ENCODE data around the gene TMEM9B. TPM values are rescaled to one million over a fixed set of nuclear protein-coding genes. Genes with fewer than 3 reads are reported as not detected.

TMEM9B gene
- polyA plus RNA-seq, 3 donors: 25.5 to 149 (median 141) TPM

GRCh38 chr11:8961401-8961800 is 2.8 kb downstream of the TMEM9B start:
- intact Hi-C loops (cut with micrococcal nuclease): loop anchor here (5.0 to 10.0 kb wide), 3 partner anchors 53 to 287 kb away; partner anchors contain the start of genes RPL27A (in 1 of the 2) and TRIM66 (in 1 of the 2)
- Mint-ChIP-seq H3K4me3 (no peak overlapping the region), H3K36me3 (peaks cover 14 to 26% of the 10 kb centered on the region in 2 donors), H3K9me3 (no peaks in the 10 kb centered on the region), H3K27me3 (ENCODE audit: low read depth in 3 of 3) (peaks cover 0 to 5% (median 0%) of the 10 kb centered on the region in 3 donors), H3K4me1 (peaks cover 33% of the 10 kb centered on the region), H3K27ac (peak overlapping the region in 4 of 7 donors; percentile 38 to 85 (median 64))
- 100% methylated on average over 1 of the region's 2 CpGs for WGBS (ENCODE audit: insufficient coverage)
- TF ChIP-seq, protein P1, sequence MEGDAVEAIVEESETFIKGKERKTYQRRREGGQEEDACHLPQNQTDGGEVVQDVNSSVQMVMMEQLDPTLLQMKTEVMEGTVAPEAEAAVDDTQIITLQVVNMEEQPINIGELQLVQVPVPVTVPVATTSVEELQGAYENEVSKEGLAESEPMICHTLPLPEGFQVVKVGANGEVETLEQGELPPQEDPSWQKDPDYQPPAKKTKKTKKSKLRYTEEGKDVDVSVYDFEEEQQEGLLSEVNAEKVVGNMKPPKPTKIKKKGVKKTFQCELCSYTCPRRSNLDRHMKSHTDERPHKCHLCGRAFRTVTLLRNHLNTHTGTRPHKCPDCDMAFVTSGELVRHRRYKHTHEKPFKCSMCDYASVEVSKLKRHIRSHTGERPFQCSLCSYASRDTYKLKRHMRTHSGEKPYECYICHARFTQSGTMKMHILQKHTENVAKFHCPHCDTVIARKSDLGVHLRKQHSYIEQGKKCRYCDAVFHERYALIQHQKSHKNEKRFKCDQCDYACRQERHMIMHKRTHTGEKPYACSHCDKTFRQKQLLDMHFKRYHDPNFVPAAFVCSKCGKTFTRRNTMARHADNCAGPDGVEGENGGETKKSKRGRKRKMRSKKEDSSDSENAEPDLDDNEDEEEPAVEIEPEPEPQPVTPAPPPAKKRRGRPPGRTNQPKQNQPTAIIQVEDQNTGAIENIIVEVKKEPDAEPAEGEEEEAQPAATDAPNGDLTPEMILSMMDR (IDR thresholded peaks at IDR 0.05): no peak
- H3K36me3 ChIP-seq (replicated peaks in 1 of 2; ENCODE audit: control insufficient read depth in 1 of 2, insufficient read depth in 2 of 2, low read length in 2 of 2): peaks cover 11 to 25% of the 10 kb centered on the region in 2 donors
- H3K4me3 ChIP-seq (replicated peaks in 1 of 3; ENCODE audit: low read depth in 2 of 3, low read length in 3 of 3): no peak overlapping the region
- no peak overlapping the region for H3K9ac ChIP-seq (ENCODE audit: insufficient read depth, low read length, poor library complexity, severe bottlenecking)
- H3K79me2 ChIP-seq (ENCODE audit: insufficient read depth, low read length): peaks cover 64% of the 10 kb centered on the region
- peaks cover 21 to 26% of the 10 kb centered on the region in 2 donors for H3K4me1 ChIP-seq (ENCODE audit: control insufficient read depth in 1 of 2, insufficient read depth in 2 of 2, low read length in 2 of 2)
- H3K4me2 ChIP-seq (replicated peaks; ENCODE audit: extremely low read depth, low read length, poor library complexity, severe bottlenecking): no peak overlapping the region
- DNase-seq: no peak
- peak overlapping the region in 1 of 2 donors; percentile 54 for H3K27ac ChIP-seq (ENCODE audit: low read depth in 1 of 2, low read length in 2 of 2)
- peaks cover 35% of the 10 kb centered on the region for H4K20me1 ChIP-seq (ENCODE audit: insufficient read depth, low read length)
- no peaks in the 10 kb centered on the region for H3K9me3 ChIP-seq (replicated peaks in 1 of 2; ENCODE audit: control insufficient read depth in 1 of 2, insufficient read depth in 1 of 2, low read length in 2 of 2)
- no peaks in the 10 kb centered on the region for H3K27me3 ChIP-seq (ENCODE audit: control insufficient read depth in 2 of 2, insufficient read depth in 2 of 2, low read length in 2 of 2)
- no peak overlapping the region for H2AFZ ChIP-seq (ENCODE audit: insufficient read depth, low read depth, low read length, poor library complexity, severe bottlenecking)

- Histone ChIP-seq H3K9ac (ENCODE audit: insufficient read depth, low read length, poor library complexity, severe bottlenecking) (no peak overlapping the region), H3K27ac (ENCODE audit: low read depth in 1 of 2, low read length in 2 of 2) (peak overlapping the region in 1 of 2 donors; percentile 32), H3K4me2 (replicated peaks; ENCODE audit: extremely low read depth, low read length, poor library complexity, severe bottlenecking) (no peak overlapping the region), H2AFZ (ENCODE audit: insufficient read depth, low read depth, low read length, poor library complexity, severe bottlenecking) (no peak overlapping the region), H4K20me1 (ENCODE audit: insufficient read depth, low read length) (peaks cover 40% of the 10 kb centered on the region), H3K4me3 (replicated peaks in 1 of 3; ENCODE audit: low read depth in 2 of 3, low read length in 3 of 3) (no peak overlapping the region), H3K36me3 (replicated peaks in 1 of 2; ENCODE audit: control insufficient read depth in 1 of 2, insufficient read depth in 2 of 2, low read length in 2 of 2) (peaks cover 26 to 42% of the 10 kb centered on the region in 2 donors), H3K4me1 (ENCODE audit: control insufficient read depth in 1 of 2, insufficient read depth in 2 of 2, low read length in 2 of 2) (peaks cover 14 to 17% of the 10 kb centered on the region in 2 donors), H3K79me2 (ENCODE audit: insufficient read depth, low read length) (peaks cover 64% of the 10 kb centered on the region), H3K9me3 (replicated peaks in 1 of 2; ENCODE audit: control insufficient read depth in 1 of 2, insufficient read depth in 1 of 2, low read length in 2 of 2) (no peaks in the 10 kb centered on the region), H3K27me3 (ENCODE audit: control insufficient read depth in 2 of 2, insufficient read depth in 2 of 2, low read length in 2 of 2) (no peaks in the 10 kb centered on the region)
- peaks cover 27 to 44% of the 10 kb centered on the region in 2 donors for H3K36me3 Mint-ChIP-seq
- DNase-seq: peak; percentile 56 to 68 (median 64)
- 0% methylated on average over 1 of the region's 2 CpGs for WGBS (ENCODE audit: insufficient coverage)
- H3K4me3 Mint-ChIP-seq: no peak overlapping the region
- H3K4me1 Mint-ChIP-seq: peaks cover 24% of the 10 kb centered on the region
- peak overlapping the region in 3 of 7 donors; percentile 28 to 68 (median 50) for H3K27ac Mint-ChIP-seq
- H3K27me3 Mint-ChIP-seq (ENCODE audit: low read depth in 3 of 3): peaks cover 0 to 3% (median 0%) of the 10 kb centered on the region in 3 donors
- intact Hi-C loops (cut with micrococcal nuclease): loop anchor here (5.0 to 10.0 kb wide), 3 partner anchors 55 to 285 kb away; partner anchors contain the start of genes RPL27A (in 1 of the 2) and TRIM66 (in 1 of the 2)
- TF ChIP-seq, protein P1 (IDR thresholded peaks at IDR 0.05): peak; percentile 77
- H3K9me3 Mint-ChIP-seq: no peaks in the 10 kb centered on the region
Observed at GRCh38 chr11:8959546-8960166, 4.6 kb downstream of the TMEM9B start.

All from CD14-positive monocyte (primary cell).